CD4-positive, alpha-beta T cell treated with Interleukin-4 for 1 hour (primary cell): ENCODE results near the gene TTC21B.
"Not testable (repeated sequence)": the region's sequence is repeated elsewhere in the genome, so short reads cannot be mapped to it uniquely, and the experiment has no call there.

ENCODE experiments used
- DNase-seq, 2 donors: peaks; one replicate each; pipeline ENCODE4 v3.0.0-alpha.2; 2020 to 2022

TTC21B gene

GRCh38 chr2:165953655-165954606 is at the start of gene TTC21B:
TTC21B (minus strand) TSS chr2:165953776; CDS start chr2:165953705, 71 bp downstream.
- peak; percentile 90 to 92 for DNase-seq

- DNase-seq, result no peak
These were observed 46.8 kb upstream of the TTC21B start for GRCh38 chr2:166000401-166000800.

GRCh38 chr2:165990846-165991245 is 37.3 kb upstream of the TTC21B start:
- no peak for DNase-seq

GRCh38 chr2:165989851-165990250 is 36.3 kb upstream of the TTC21B start:
- no peak for DNase-seq

GRCh38 chr2:165985120-165985519 is 31.5 kb upstream of the TTC21B start:
- DNase-seq, result no peak

GRCh38 chr2:165972161-165972560 is 18.6 kb upstream of the TTC21B start:
- DNase-seq, result not testable (repeated sequence)

GRCh38 chr2:165970663-165971062 is 17.1 kb upstream of the TTC21B start:
- no peak for DNase-seq

GRCh38 chr2:165969227-165969626 is 15.7 kb upstream of the TTC21B start:
- DNase-seq, result no peak

- DNase-seq, result no peak
These were observed 14.2 kb upstream of the TTC21B start for GRCh38 chr2:165967746-165968145.

- DNase-seq, result no peak
These were observed 8.2 kb upstream of the TTC21B start for GRCh38 chr2:165961818-165962217.

GRCh38 chr2:165959371-165959770 is 5.8 kb upstream of the TTC21B start:
- no peak for DNase-seq

- DNase-seq, result no peak
These were observed 4.9 kb upstream of the TTC21B start for GRCh38 chr2:165958313-165958960.

GRCh38 chr2:165957030-165957675 is 3.6 kb upstream of the TTC21B start:
- DNase-seq, result no peak

GRCh38 chr2:165953306-165953654 is 296 bp downstream of the TTC21B start:
- DNase-seq, result no peak

GRCh38 chr2:165952741-165953211 is 800 bp downstream of the TTC21B start:
- peak in 1 of 2 donors; percentile 31 for DNase-seq

GRCh38 chr2:165952085-165952484 is 1.5 kb downstream of the TTC21B start:
- DNase-seq, result no peak

- DNase-seq, result no peak
These were observed 3.1 kb downstream of the TTC21B start for GRCh38 chr2:165950438-165950837.

- DNase-seq, result no peak
These were observed 11.7 kb downstream of the TTC21B start for GRCh38 chr2:165941827-165942226.

GRCh38 chr2:165938237-165938636 is 15.3 kb downstream of the TTC21B start:
- DNase-seq, result no peak

- DNase-seq, result no peak
These were observed 20.2 kb downstream of the TTC21B start for GRCh38 chr2:165933211-165933910.

- DNase-seq, result no peak
These were observed 25.8 kb downstream of the TTC21B start for GRCh38 chr2:165927774-165928173.

GRCh38 chr2:165927353-165927752 is 26.2 kb downstream of the TTC21B start:
- no peak for DNase-seq

GRCh38 chr2:165924946-165925345 is 28.6 kb downstream of the TTC21B start:
- no peak for DNase-seq
